ENCODE results near the gene PTGIR.

DNA sequence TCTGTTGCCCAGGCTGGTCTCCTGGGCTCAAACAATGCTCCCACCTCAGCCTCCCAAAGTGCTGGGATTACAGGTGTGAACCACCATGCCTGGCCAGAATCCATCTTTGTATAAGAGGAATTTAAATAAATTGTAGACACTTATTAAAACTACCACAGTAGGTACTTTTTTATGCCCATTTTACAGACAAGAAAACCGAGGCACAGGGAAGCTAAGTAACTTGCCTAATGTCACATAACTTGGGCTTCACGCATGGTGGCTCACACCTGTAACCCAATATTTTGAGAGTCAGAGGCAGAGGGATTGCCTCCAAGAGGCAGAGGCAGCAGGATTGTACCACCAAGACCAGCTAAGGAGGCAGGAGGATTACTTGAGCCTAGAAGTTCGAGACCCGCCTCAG, 46.4 kb downstream of the PTGIR start:
- TF ChIP-seq CTBP1 (IDR thresholded peaks at IDR 0.05; ENCODE audit: borderline replicate concordance) (no peak), FOXK2 (IDR thresholded peaks at IDR 0.05) (no peak), ELF4 (IDR thresholded peaks at IDR 0.05) (no peak), HDGF (IDR thresholded peaks at IDR 0.05; ENCODE audit: borderline replicate concordance) (no peak), FOXA1 (IDR thresholded peaks at IDR 0.05) (no peak), LEF1 (IDR thresholded peaks at IDR 0.05; ENCODE audit: borderline replicate concordance) (no peak), BHLHE40 (IDR thresholded peaks at IDR 0.05; ENCODE audit: borderline replicate concordance) (no peak), TARDBP (IDR thresholded peaks at IDR 0.05) (no peak), PKNOX1 (IDR thresholded peaks at IDR 0.05) (no peak), SUZ12 (IDR thresholded peaks at IDR 0.05) (no peak)

Measured in HEK293T (cell line).